Measurements from ENCODE around the gene SLC12A3. TPM values are rescaled to one million over a fixed set of nuclear protein-coding genes. Genes with fewer than 3 reads are reported as not detected.

The SLC12A3 gene
- total and polyA plus RNA-seq, 4 donors: not detected

Small RNAs within 50 kb of the gene (microRNA-seq; reads per million reads assigned to microRNA genes)
- gene MIR138-2 (0.99 to 3.0 reads per million in 2 donors), gene MIR6863 (0 reads per million in 2 donors)

Other genes starting within 250 kb of the SLC12A3 start
- 100 to 1,000 TPM in 1 of 2 donors, 10 to 100 TPM in 1; 47.8 to 355 TPM for gene MT1E, start 239.4 kb upstream of the SLC12A3 start, total RNA-seq
- 100 to 1,000 TPM; 185 to 606 TPM for gene MT1E, start 239.4 kb upstream of the SLC12A3 start, polyA plus RNA-seq
- 100 to 1,000 TPM in 1 of 2 donors, 10 to 100 TPM in 1; 11.8 to 129 TPM for gene MT1M, start 232.5 kb upstream of the SLC12A3 start, total RNA-seq
- 10 to 100 TPM; 40.1 to 72.2 TPM for gene MT1M, start 232.5 kb upstream of the SLC12A3 start, polyA plus RNA-seq
- 10 to 100 TPM in 1 of 2 donors, 1 to 10 TPM in 1; 4.6 to 82.2 TPM for gene MT1A, start 226.5 kb upstream of the SLC12A3 start, total RNA-seq
- gene MT1A, start 226.5 kb upstream of the SLC12A3 start, polyA plus RNA-seq: 10 to 100 TPM in 1 of 2 donors, 1 to 10 TPM in 1; 7.0 to 16.2 TPM
- not detected for gene MT1B, start 213.3 kb upstream of the SLC12A3 start, total RNA-seq
- not detected for gene MT1B, start 213.3 kb upstream of the SLC12A3 start, polyA plus RNA-seq
- 10 to 100 TPM; 14.4 to 19.1 TPM for gene MT1F, start 207.2 kb upstream of the SLC12A3 start, total RNA-seq
- 10 to 100 TPM in 1 of 2 donors, 1 to 10 TPM in 1; 9.0 to 81.1 TPM for gene MT1F, start 207.2 kb upstream of the SLC12A3 start, polyA plus RNA-seq
- 10 to 100 TPM in 1 of 2 donors, 1 to 10 TPM in 1; 5.3 to 49.1 TPM for gene MT1G, start 197.1 kb upstream of the SLC12A3 start, total RNA-seq
- gene MT1G, start 197.1 kb upstream of the SLC12A3 start, polyA plus RNA-seq: 100 to 1,000 TPM in 1 of 2 donors, 10 to 100 TPM in 1; 13.9 to 118 TPM
- gene MT1H, start 195.4 kb upstream of the SLC12A3 start, total RNA-seq: 1 to 10 TPM in 1 of 2 donors, not detected in 1; 1.6 TPM
- 10 to 100 TPM in 1 of 2 donors, 1 to 10 TPM in 1; 3.0 to 12.6 TPM for gene MT1H, start 195.4 kb upstream of the SLC12A3 start, polyA plus RNA-seq
- gene MT1X, start 182.7 kb upstream of the SLC12A3 start, total RNA-seq: 100 to 1,000 TPM in 1 of 2 donors, 10 to 100 TPM in 1; 62.0 to 559 TPM
- gene MT1X, start 182.7 kb upstream of the SLC12A3 start, polyA plus RNA-seq: 1,000 to 10,000 TPM in 1 of 2 donors, 100 to 1,000 TPM in 1; 277 to 1,132 TPM
- 10 to 100 TPM; 53.7 to 57.5 TPM for gene NUP93, start 135.1 kb upstream of the SLC12A3 start, total RNA-seq
- 10 to 100 TPM; 32.9 to 33.8 TPM for gene NUP93, start 135.1 kb upstream of the SLC12A3 start, polyA plus RNA-seq
- 100 to 1,000 TPM; 152 to 173 TPM for gene HERPUD1, start 66.9 kb downstream of the SLC12A3 start, total RNA-seq
- gene HERPUD1, start 66.9 kb downstream of the SLC12A3 start, polyA plus RNA-seq: 10 to 100 TPM; 52.5 to 64.1 TPM
- 1 to 10 TPM in 1 of 2 donors, under 1 TPM in 1; 0.49 to 1.3 TPM for gene CETP, start 96.7 kb downstream of the SLC12A3 start, total RNA-seq
- not detected for gene CETP, start 96.7 kb downstream of the SLC12A3 start, polyA plus RNA-seq
- gene NLRC5, start 124.3 kb downstream of the SLC12A3 start, total RNA-seq: 10 to 100 TPM; 49.3 to 82.9 TPM
- 10 to 100 TPM in 1 of 2 donors, 1 to 10 TPM in 1; 4.9 to 22.6 TPM for gene NLRC5, start 124.3 kb downstream of the SLC12A3 start, polyA plus RNA-seq
- gene CPNE2, start 227.4 kb downstream of the SLC12A3 start, total RNA-seq: 10 to 100 TPM; 29.4 to 37.1 TPM
- gene CPNE2, start 227.4 kb downstream of the SLC12A3 start, polyA plus RNA-seq: 10 to 100 TPM; 19.0 to 21.4 TPM

All from aorta (tissue), 4 donors.